Transverse colon (tissue), 4 donors: ENCODE measurements around the gene ATF3.

Source experiments
- EP300 ChIP-seq: sonication (generic); formaldehyde crosslinking; IDR thresholded peaks from one replicate; pipeline ENCODE4 v1.6.1; 2017; ENCODE audit warnings: antibody characterized with exemption, low read depth
- POLR2A ChIP-seq: fragments of 450-650 bp; IDR thresholded peaks from one replicate; pipeline ENCODE4 v1.6.1; 2016; ENCODE audit warnings: antibody characterized with exemption, mild to moderate bottlenecking, moderate library complexity
- POLR2AphosphoS5 ChIP-seq, 3 donors: sonication (generic); formaldehyde crosslinking; IDR thresholded peaks; one replicate each; pipeline ENCODE4 v1.6.1; 2016; ENCODE audit warnings: antibody characterized with exemption in 3 of 3
- TF ChIP-seq, protein P1 (sequence below), 5 experiments: fragments of 200-600 bp in 3 of 5; fragments of 450-650 bp in 2 of 5; sonication (generic) in 3 of 5; IDR thresholded peaks; 1 replicate in 2 of 5; 2 replicates in 3 of 5; pipeline ENCODE4 v1.5.1; 2016 to 2017; ENCODE audit warnings: antibody characterized with exemption in 5 of 5, inconsistent platforms in 3 of 5, mild to moderate bottlenecking in 2 of 5, moderate library complexity in 1 of 5

DNA sequence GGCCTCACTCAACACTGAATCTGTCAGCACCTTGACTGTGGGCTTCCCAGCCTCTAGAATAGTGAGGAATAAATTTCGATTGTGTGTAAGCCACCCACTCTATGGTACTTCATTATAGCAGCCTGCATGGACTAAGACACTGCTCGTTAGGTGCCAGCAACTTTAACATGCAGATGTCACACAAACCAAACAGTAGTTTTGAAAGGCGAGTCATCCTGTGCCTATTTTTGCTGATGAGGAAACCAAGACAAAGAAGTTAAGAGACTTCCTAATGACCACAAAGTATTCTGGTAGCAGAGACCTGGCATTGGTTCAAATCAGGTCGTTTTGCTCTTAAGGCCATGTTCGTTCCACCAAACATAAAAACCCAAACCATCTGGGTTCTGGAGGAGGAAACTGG, 48.2 kb downstream of the ATF3 start:
- TF ChIP-seq, protein P1, sequence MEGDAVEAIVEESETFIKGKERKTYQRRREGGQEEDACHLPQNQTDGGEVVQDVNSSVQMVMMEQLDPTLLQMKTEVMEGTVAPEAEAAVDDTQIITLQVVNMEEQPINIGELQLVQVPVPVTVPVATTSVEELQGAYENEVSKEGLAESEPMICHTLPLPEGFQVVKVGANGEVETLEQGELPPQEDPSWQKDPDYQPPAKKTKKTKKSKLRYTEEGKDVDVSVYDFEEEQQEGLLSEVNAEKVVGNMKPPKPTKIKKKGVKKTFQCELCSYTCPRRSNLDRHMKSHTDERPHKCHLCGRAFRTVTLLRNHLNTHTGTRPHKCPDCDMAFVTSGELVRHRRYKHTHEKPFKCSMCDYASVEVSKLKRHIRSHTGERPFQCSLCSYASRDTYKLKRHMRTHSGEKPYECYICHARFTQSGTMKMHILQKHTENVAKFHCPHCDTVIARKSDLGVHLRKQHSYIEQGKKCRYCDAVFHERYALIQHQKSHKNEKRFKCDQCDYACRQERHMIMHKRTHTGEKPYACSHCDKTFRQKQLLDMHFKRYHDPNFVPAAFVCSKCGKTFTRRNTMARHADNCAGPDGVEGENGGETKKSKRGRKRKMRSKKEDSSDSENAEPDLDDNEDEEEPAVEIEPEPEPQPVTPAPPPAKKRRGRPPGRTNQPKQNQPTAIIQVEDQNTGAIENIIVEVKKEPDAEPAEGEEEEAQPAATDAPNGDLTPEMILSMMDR (IDR thresholded peaks at IDR 0.05): no peak
- TF ChIP-seq POLR2AphosphoS5 (IDR thresholded peaks at IDR 0.05): no peak
- no peak for TF ChIP-seq POLR2A
- TF ChIP-seq EP300: no peak
